ENCODE measurements around the gene ADAMTSL1.

Gene ADAMTSL1

DNA sequence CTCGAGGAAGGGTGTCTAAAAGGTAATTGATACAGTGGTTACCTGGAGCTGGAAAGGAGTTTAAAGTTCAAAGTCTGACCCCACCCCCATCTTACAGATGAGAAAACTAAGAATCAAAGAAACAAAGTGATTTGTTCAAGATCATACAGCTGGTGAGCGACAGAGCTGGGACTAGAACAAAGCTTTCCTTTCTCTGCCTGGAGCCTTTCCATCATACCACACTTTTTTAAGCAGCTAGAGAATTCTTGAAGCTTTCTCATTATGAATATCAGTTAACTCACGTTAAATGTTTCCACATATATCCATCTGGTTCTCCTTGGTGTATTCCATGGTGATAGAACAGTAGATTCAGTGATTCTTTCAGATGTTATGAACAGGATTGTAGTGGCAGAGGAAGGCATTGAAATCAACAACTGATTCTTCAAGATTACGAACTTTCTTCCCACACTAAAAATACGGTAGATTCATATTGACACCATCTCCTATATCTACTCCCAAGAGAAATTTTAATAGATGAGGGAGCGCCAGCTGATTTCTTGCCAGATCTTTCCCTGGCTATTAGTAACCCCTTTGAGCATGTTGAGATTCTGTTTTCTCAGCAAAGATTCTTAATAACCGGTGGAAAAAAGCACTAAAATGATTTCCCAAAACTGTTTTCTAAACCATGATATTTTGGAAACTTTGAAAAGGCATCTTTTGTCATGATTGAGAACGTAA is 233.7 kb downstream of the ADAMTSL1 start:
- Histone ChIP-seq H3K4me2 (ENCODE audit: insufficient read depth, low read length) (no peak overlapping the region), H3K4me3 (ENCODE audit: low read depth in 1 of 2, low read length in 2 of 2) (no peak overlapping the region), H3K9me3 (ENCODE audit: insufficient read depth, low read length, severe bottlenecking) (no peaks in the 10 kb centered on the region), H4K20me1 (ENCODE audit: insufficient read depth, low read length) (no peaks in the 10 kb centered on the region), H3K9ac (ENCODE audit: low read depth, low read length) (no peak overlapping the region), H3K4me1 (ENCODE audit: insufficient read depth, low read length) (no peaks in the 10 kb centered on the region), H3K36me3 (ENCODE audit: insufficient read depth, low read length) (no peaks in the 10 kb centered on the region), H3K27me3 (ENCODE audit: insufficient read depth, low read length, poor library complexity) (no peaks in the 10 kb centered on the region), H3K79me2 (ENCODE audit: insufficient read depth, low read length) (no peaks in the 10 kb centered on the region), H2AFZ (ENCODE audit: low read depth, low read length) (no peak overlapping the region), H3K27ac (ENCODE audit: low read length) (no peak overlapping the region)
- TF ChIP-seq, protein P1, sequence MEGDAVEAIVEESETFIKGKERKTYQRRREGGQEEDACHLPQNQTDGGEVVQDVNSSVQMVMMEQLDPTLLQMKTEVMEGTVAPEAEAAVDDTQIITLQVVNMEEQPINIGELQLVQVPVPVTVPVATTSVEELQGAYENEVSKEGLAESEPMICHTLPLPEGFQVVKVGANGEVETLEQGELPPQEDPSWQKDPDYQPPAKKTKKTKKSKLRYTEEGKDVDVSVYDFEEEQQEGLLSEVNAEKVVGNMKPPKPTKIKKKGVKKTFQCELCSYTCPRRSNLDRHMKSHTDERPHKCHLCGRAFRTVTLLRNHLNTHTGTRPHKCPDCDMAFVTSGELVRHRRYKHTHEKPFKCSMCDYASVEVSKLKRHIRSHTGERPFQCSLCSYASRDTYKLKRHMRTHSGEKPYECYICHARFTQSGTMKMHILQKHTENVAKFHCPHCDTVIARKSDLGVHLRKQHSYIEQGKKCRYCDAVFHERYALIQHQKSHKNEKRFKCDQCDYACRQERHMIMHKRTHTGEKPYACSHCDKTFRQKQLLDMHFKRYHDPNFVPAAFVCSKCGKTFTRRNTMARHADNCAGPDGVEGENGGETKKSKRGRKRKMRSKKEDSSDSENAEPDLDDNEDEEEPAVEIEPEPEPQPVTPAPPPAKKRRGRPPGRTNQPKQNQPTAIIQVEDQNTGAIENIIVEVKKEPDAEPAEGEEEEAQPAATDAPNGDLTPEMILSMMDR (IDR thresholded peaks at IDR 0.05; ENCODE audit: borderline replicate concordance, extremely low read depth, low read length, poor library complexity, severe bottlenecking): no peak
- TF ChIP-seq EZH2 (IDR thresholded peaks at IDR 0.05; ENCODE audit: borderline replicate concordance, low read depth, low read length, severe bottlenecking): no peak
- ATAC-seq (ENCODE audit: insufficient read depth, low read depth) (no peak), DNase-seq (no peak)

DNA sequence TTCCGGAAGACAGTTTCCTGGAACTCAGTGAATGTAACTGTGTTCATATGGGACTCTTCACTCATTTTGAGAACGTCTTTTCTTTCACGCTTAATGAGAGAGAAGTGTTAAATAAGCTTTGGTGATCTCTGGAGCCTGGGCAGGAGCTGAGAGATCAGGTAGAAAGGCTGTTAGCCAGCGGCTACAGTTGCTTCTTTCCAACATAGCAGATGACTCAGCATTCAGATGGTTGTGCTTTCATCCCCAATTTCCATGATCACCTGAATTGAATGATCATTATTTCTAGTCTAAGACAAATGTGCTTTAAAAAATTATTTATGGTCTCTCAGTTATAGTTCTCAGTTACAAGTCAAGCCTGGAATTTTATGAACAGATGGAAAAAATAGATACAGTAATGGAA is 234.5 kb downstream of the ADAMTSL1 start:
- Histone ChIP-seq H2AFZ (ENCODE audit: low read depth, low read length) (no peak overlapping the region), H3K9ac (ENCODE audit: low read depth, low read length) (no peak overlapping the region), H3K4me2 (ENCODE audit: insufficient read depth, low read length) (no peak overlapping the region), H3K36me3 (ENCODE audit: insufficient read depth, low read length) (no peaks in the 10 kb centered on the region), H3K27me3 (ENCODE audit: insufficient read depth, low read length, poor library complexity) (no peaks in the 10 kb centered on the region), H3K79me2 (ENCODE audit: insufficient read depth, low read length) (no peaks in the 10 kb centered on the region), H3K27ac (ENCODE audit: low read length) (no peak overlapping the region), H3K9me3 (ENCODE audit: insufficient read depth, low read length, severe bottlenecking) (no peaks in the 10 kb centered on the region), H4K20me1 (ENCODE audit: insufficient read depth, low read length) (no peaks in the 10 kb centered on the region), H3K4me3 (ENCODE audit: low read depth in 1 of 2, low read length in 2 of 2) (no peak overlapping the region), H3K4me1 (ENCODE audit: insufficient read depth, low read length) (no peaks in the 10 kb centered on the region)
- ATAC-seq (ENCODE audit: insufficient read depth, low read depth): no peak
- DNase-seq: no peak
- no peak for TF ChIP-seq EZH2 (IDR thresholded peaks at IDR 0.05; ENCODE audit: borderline replicate concordance, low read depth, low read length, severe bottlenecking)
- TF ChIP-seq, protein P1 (IDR thresholded peaks at IDR 0.05; ENCODE audit: borderline replicate concordance, extremely low read depth, low read length, poor library complexity, severe bottlenecking): no peak

DNA sequence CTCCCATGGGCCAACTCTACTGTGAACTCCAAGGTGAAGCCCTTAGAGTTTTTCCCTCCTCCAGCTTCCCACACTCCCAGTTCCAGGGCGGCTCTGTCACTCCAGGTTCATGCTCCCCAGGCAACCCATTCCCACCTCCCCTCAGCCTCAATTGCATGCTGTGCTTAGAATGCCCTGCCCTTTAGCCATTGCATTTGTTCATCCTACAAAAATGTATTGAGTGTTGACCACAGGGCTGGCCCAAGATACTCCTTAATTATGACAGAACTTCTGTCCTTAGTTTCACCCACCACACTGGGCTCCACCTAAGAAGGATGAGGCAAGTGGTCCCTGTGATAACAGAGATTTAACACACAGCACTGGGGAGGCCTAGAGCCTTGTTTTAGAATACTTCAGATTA is 236.1 kb downstream of the ADAMTSL1 start:
- no peak for ATAC-seq (ENCODE audit: insufficient read depth, low read depth)
- TF ChIP-seq EZH2 (IDR thresholded peaks at IDR 0.05; ENCODE audit: borderline replicate concordance, low read depth, low read length, severe bottlenecking): no peak
- TF ChIP-seq, protein P1 (IDR thresholded peaks at IDR 0.05; ENCODE audit: borderline replicate concordance, extremely low read depth, low read length, poor library complexity, severe bottlenecking): no peak
- Histone ChIP-seq H3K9ac (ENCODE audit: low read depth, low read length) (no peak overlapping the region), H3K27ac (ENCODE audit: low read length) (no peak overlapping the region), H2AFZ (ENCODE audit: low read depth, low read length) (no peak overlapping the region), H3K79me2 (ENCODE audit: insufficient read depth, low read length) (no peaks in the 10 kb centered on the region), H4K20me1 (ENCODE audit: insufficient read depth, low read length) (no peaks in the 10 kb centered on the region), H3K4me1 (ENCODE audit: insufficient read depth, low read length) (no peaks in the 10 kb centered on the region), H3K4me3 (ENCODE audit: low read depth in 1 of 2, low read length in 2 of 2) (no peak overlapping the region), H3K36me3 (ENCODE audit: insufficient read depth, low read length) (no peaks in the 10 kb centered on the region), H3K4me2 (ENCODE audit: insufficient read depth, low read length) (no peak overlapping the region), H3K27me3 (ENCODE audit: insufficient read depth, low read length, poor library complexity) (no peaks in the 10 kb centered on the region), H3K9me3 (ENCODE audit: insufficient read depth, low read length, severe bottlenecking) (no peaks in the 10 kb centered on the region)
- no peak for DNase-seq

Data from DND-41 (cell line).